Measurements from ENCODE around the gene TRIM62.

DNA sequence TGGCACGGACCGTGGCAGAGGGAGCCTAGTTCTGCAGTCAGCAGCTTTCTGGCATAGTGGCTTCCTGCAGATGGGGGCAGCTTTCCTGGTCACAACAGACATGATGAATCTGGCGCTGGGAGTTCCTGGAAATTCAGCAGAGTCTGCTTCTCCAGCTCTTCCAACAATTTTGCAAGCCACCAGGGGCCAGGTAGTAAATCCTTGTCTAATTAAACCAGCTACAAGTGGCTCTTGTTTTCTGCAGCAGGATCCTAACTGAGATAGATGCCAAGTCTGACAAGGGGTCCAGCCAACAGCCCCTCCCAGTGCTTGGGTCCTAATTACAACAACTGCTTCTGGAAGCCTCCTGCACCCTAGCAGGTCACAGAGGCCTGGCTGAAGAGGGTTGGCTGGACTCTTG is 35.8 kb downstream of the TRIM62 start:
- TF ChIP-seq, protein P1, sequence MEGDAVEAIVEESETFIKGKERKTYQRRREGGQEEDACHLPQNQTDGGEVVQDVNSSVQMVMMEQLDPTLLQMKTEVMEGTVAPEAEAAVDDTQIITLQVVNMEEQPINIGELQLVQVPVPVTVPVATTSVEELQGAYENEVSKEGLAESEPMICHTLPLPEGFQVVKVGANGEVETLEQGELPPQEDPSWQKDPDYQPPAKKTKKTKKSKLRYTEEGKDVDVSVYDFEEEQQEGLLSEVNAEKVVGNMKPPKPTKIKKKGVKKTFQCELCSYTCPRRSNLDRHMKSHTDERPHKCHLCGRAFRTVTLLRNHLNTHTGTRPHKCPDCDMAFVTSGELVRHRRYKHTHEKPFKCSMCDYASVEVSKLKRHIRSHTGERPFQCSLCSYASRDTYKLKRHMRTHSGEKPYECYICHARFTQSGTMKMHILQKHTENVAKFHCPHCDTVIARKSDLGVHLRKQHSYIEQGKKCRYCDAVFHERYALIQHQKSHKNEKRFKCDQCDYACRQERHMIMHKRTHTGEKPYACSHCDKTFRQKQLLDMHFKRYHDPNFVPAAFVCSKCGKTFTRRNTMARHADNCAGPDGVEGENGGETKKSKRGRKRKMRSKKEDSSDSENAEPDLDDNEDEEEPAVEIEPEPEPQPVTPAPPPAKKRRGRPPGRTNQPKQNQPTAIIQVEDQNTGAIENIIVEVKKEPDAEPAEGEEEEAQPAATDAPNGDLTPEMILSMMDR (IDR thresholded peaks at IDR 0.05) = no peak
- TF ChIP-seq POLR2A (IDR thresholded peaks at IDR 0.05) = no peak
